HepG2 (cell line): ENCODE results near the gene PPM1H. TPM values are rescaled to one million over a fixed set of nuclear protein-coding genes. Genes with fewer than 3 reads are reported as not detected.
A peak's percentile ranks its signal among the peaks of the same experiment; 100 is the strongest.

ENCODE experiments used
- ATAC-seq: fragments of 200-7000 bp; cut with Tn5 transposase; 3 replicates; pipeline ENCODE4 v1.9.1; 2020; ENCODE audit warnings: mild to moderate bottlenecking, moderate library complexity
- BruUV-seq: library from RNA; stranded (reverse); fragments of 400-500 nt; replicated peaks from 2 replicates; lab custom pipeline; 2021; lab: Mats Ljungman, UMichigan
- CTCF ChIA-PET: fragments of 300-600 bp; formaldehyde crosslinking; extraction: SDS; loops from one replicate; lab custom pipeline; 2021; ENCODE audit warnings: low total read pairs, inconsistent platforms, low intra/inter-chr PET ratio; lab: Yijun Ruan, JAX
- POLR2A ChIA-PET: fragments of 350-600 bp; sonication (Branson Sonifier 250); formaldehyde crosslinking; loops from one replicate; lab custom pipeline; 2020; ENCODE audit warnings: antibody characterized with exemption, inconsistent platforms; lab: Yijun Ruan, JAX
- DNase-seq: peaks from one replicate; pipeline ENCODE4 v3.0.0-alpha.2; 2015; ENCODE audit warnings: low spot score
- FAIRE-seq: peaks from 3 replicates; lab custom pipeline; 2011; peaks lifted over from hg19 to GRCh38; lab: Jason Lieb, UNC
- H2AFZ ChIP-seq: one replicate; pipeline ENCODE4 v1.6.1; 2011; ENCODE audit warnings: low read length, inconsistent platforms
- H3K27ac ChIP-seq: fragments of 300-600 bp; 3 replicates; pipeline ENCODE4 v1.8.0; 2011; ENCODE audit warnings: mixed run types, mild to moderate bottlenecking, mixed read lengths, low read length, inconsistent platforms; ENCODE audit not compliant: insufficient read depth; ENCODE audit errors: extremely low read length
- H3K27me3 ChIP-seq, 2 experiments: fragments of 200-600 bp in 1 of 2; 2 replicates in 1 of 2; 3 replicates in 1 of 2; pipeline versions ENCODE4 v1.6.0 to v1.8.0; 2011; ENCODE audit warnings: low read length in 2 of 2, mild to moderate bottlenecking in 2 of 2, moderate library complexity in 2 of 2, inconsistent platforms in 1 of 2; ENCODE audit not compliant: insufficient read depth in 2 of 2, control insufficient read depth in 1 of 2
- H3K36me3 ChIP-seq, 2 experiments: fragments of 200-600 bp in 1 of 2; replicated peaks in 1 of 2; 2 replicates in 1 of 2; 3 replicates in 1 of 2; pipeline versions ENCODE4 v1.5.1 to v1.8.0; 2011; ENCODE audit warnings: low read length in 2 of 2, inconsistent platforms in 1 of 2; ENCODE audit not compliant: insufficient read depth in 2 of 2, control insufficient read depth in 1 of 2
- H3K4me1 ChIP-seq: 2 replicates; pipeline ENCODE4 v1.5.1; 2012; ENCODE audit warnings: low read length, inconsistent platforms; ENCODE audit not compliant: insufficient read depth
- H3K4me2 ChIP-seq: 2 replicates; pipeline ENCODE4 v1.6.0; 2011; ENCODE audit warnings: low read depth, low read length, inconsistent platforms
- H3K4me3 ChIP-seq, 3 experiments: fragments of 200-600 bp in 1 of 3; sonication (generic), shearing (Covaris generic) in 1 of 3; replicated peaks in 1 of 3; 2 replicates each; pipeline ENCODE4 v1.5.1; 2011 to 2016; ENCODE audit warnings: low read length in 3 of 3, inconsistent platforms in 2 of 3, low read depth in 2 of 3, mild to moderate bottlenecking in 2 of 3, control low read depth in 1 of 3, mixed read lengths in 1 of 3; ENCODE audit not compliant: insufficient read depth in 1 of 3
- H3K79me2 ChIP-seq: one replicate; pipeline ENCODE4 v1.6.1; 2011; ENCODE audit warnings: low read length, inconsistent platforms; ENCODE audit not compliant: insufficient read depth
- H3K9ac ChIP-seq: 2 replicates; pipeline ENCODE4 v1.6.0; 2011; ENCODE audit warnings: mild to moderate bottlenecking, low read depth, low read length, inconsistent platforms; ENCODE audit not compliant: insufficient read depth
- H3K9me3 ChIP-seq: 2 replicates; pipeline ENCODE4 v1.5.1; 2012; ENCODE audit warnings: mild to moderate bottlenecking, low read length
- H4K20me1 ChIP-seq: 2 replicates; pipeline ENCODE4 v1.6.0; 2011; ENCODE audit warnings: inconsistent platforms, mild to moderate bottlenecking, low read length, moderate library complexity; ENCODE audit not compliant: insufficient read depth
- ARNT2 ChIP-seq: sonication (generic); formaldehyde crosslinking; IDR thresholded peaks from 2 replicates; pipeline ENCODE4 v1.8.0; 2022; ENCODE audit warnings: mild to moderate bottlenecking, low read depth, missing genetic modification reagents, moderate library complexity
- BCL6 ChIP-seq: IDR thresholded peaks from 2 replicates; pipeline ENCODE4 v1.6.1; 2016; ENCODE audit warnings: missing genetic modification reagents, missing compliant biosample characterization
- CENPT ChIP-seq: sonication (generic); formaldehyde crosslinking; IDR thresholded peaks from 2 replicates; pipeline ENCODE4 v1.8.0; 2022; ENCODE audit warnings: low read depth, mild to moderate bottlenecking, moderate library complexity, missing genetic modification reagents
- HDAC1 ChIP-seq: sonication (generic); formaldehyde crosslinking; IDR thresholded peaks from 2 replicates; pipeline ENCODE4 v1.5.1; 2020; ENCODE audit warnings: mild to moderate bottlenecking, missing genetic modification reagents
- RBM39 ChIP-seq: fragments of 200-400 bp; formaldehyde crosslinking; IDR thresholded peaks from one replicate; pipeline ENCODE4 v1.6.1; 2018; ENCODE audit warnings: antibody characterized with exemption, mild to moderate bottlenecking, low read depth, low read length; ENCODE audit not compliant: poor library complexity, severe bottlenecking
- SPEN ChIP-seq: sonication (generic); formaldehyde crosslinking; IDR thresholded peaks from 2 replicates; pipeline ENCODE4 v1.5.1; 2020; ENCODE audit warnings: low read depth, mild to moderate bottlenecking, missing genetic modification reagents
- THAP11 ChIP-seq: IDR thresholded peaks from 2 replicates; pipeline ENCODE4 v1.6.1; 2016; ENCODE audit warnings: missing biosample characterization, missing genetic modification reagents
- XBP1 ChIP-seq: sonication (generic); formaldehyde crosslinking; IDR thresholded peaks from 2 replicates; pipeline ENCODE4 v1.5.0; 2020; ENCODE audit warnings: missing genetic modification reagents
- ZFP82 ChIP-seq: sonication (generic); formaldehyde crosslinking; IDR thresholded peaks from 2 replicates; pipeline ENCODE4 v1.5.1; 2020; ENCODE audit warnings: mild to moderate bottlenecking, missing genetic modification reagents, borderline replicate concordance
- WGBS: methylation state at CpG from one replicate; pipeline ENCODE4 v1.1.6; 2017; ENCODE audit warnings: low lambda C conversion rate; 5-methylcytosine and 5-hydroxymethylcytosine counted together
- in situ Hi-C: cut with HindIII; loops from 2 replicates; pipeline ENCODE4 v1.10.0; 2017; ENCODE audit warnings: low pct_unique_long_range_greater_than_20kb; ENCODE audit not compliant: extremely low pct_ligation_motif_present
- intact Hi-C: fragments of 100-400 bp; cut with micrococcal nuclease; formaldehyde crosslinking; loops from one replicate; pipeline ENCODE4 v1.10.0; 2022; ENCODE audit not compliant: unreplicated experiment
- polyA plus RNA-seq, 8 experiments: library from polyadenylated mRNA; depleted of rRNA in 3 of 8; stranded (reverse) in 7 of 8; unstranded in 1 of 8; fragments of >200 nt; fragmentation: Illumina TruSeq in 4 of 8; extraction: Trizol in 4 of 8; gene quantifications; 2 replicates each; pipeline versions ENCODE4 v1.2.1 to v1.2.3, GENCODE V29; 2011 to 2016; ENCODE audit warnings: low read depth in 4 of 8, missing spikeins in 1 of 8, mixed read lengths in 1 of 8; ENCODE audit not compliant: insufficient read depth in 1 of 8
- total RNA-seq, 5 experiments: library from RNA; depleted of rRNA; stranded (reverse); fragments of >200 nt; fragmentation: Illumina TruSeq; extraction: Trizol; gene quantifications; 2 replicates each; pipeline ENCODE4 v1.2.3, GENCODE V29; 2016; ENCODE audit warnings: low read depth in 1 of 5
- TF ChIP-seq, protein P1 (sequence below), 2 experiments: sonication (generic) in 1 of 2; formaldehyde crosslinking in 1 of 2; IDR thresholded peaks; 2 replicates each; pipeline versions ENCODE4 v1.4.0 to v1.6.1; 2018 to 2020; ENCODE audit warnings: missing genetic modification reagents in 2 of 2, borderline replicate concordance in 1 of 2, low read depth in 1 of 2, mild to moderate bottlenecking in 1 of 2, missing biosample characterization in 1 of 2

Gene PPM1H
- total and polyA plus RNA-seq, 2 of the 13 experiments (the other 11 are each of a cell fraction or from before 2014, with no cell fraction given): 29.1 to 38.1 TPM

DNA sequence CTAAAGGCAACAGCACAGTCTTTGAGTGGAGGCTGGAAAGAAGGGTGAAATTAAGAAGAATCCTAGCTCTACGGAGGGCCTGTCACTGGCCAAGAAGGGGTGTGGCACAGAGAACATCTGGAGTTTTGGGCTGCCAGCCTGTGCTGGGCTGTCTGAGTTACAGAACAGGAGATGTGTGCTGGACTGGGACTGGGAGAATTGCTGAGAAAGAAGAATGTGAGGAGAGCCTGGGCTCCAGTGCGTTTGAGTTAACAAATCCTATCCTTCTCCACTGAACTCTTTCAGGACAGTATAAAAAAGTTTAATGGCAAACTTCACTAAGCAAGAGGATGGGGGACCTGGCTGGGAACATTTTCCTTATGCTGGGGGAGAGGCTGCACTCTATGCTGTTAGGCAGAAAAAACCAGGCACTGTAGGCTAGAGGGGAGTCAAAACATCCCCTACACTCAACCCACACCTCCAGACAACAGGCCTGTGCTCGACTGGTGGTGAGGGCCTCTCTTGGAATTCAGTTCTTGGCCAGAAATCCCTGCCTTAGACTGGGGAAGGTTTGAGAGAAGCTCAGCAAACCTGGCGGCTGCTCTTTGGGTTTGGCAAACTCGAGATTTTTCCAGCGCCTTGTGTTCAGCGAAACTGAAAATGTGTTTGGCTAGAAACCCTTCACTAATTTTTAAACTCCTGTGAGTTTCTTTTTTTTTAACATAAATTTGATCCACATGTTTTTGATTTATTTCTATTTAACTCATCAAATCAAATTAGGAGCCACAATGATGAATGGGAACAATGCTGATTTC, 251.0 kb downstream of the PPM1H start:
- ChIA-PET POLR2A (no interaction called here), CTCF (no interaction called here)
- Histone ChIP-seq H3K9ac (no peak overlapping the region), H4K20me1 (no peaks in the 10 kb centered on the region), H3K27me3 (no peaks in the 10 kb centered on the region), H3K9me3 (no peaks in the 10 kb centered on the region), H3K4me1 (no peaks in the 10 kb centered on the region), H3K36me3 (peaks cover 9 to 60% of the 10 kb centered on the region in 2 experiments), H2AFZ (no peak overlapping the region), H3K4me2 (no peak overlapping the region), H3K79me2 (no peaks in the 10 kb centered on the region), H3K4me3 (no peak overlapping the region), H3K27ac (no peak overlapping the region)
- intact Hi-C loops (no loop called here), in situ Hi-C loops (no loop called here)
- ATAC-seq (peak; percentile 28; the same call in 1 of the 3 replicates), FAIRE-seq (no peak), DNase-seq (no peak)
- BruUV-seq: no TSS peak
- WGBS: 89% methylated on average over 7 of the region's 7 CpGs
- TF ChIP-seq BCL6 (CRISPR knock-in tag) (no peak), RBM39 (no peak), ARNT2 (CRISPR knock-in tag) (no peak), THAP11 (no peak), ZFP82 (CRISPR knock-in tag) (no peak), SPEN (CRISPR knock-in tag) (no peak), XBP1 (CRISPR knock-in tag) (no peak), HDAC1 (CRISPR knock-in tag) (no peak), CENPT (no peak)
- TF ChIP-seq, protein P1, sequence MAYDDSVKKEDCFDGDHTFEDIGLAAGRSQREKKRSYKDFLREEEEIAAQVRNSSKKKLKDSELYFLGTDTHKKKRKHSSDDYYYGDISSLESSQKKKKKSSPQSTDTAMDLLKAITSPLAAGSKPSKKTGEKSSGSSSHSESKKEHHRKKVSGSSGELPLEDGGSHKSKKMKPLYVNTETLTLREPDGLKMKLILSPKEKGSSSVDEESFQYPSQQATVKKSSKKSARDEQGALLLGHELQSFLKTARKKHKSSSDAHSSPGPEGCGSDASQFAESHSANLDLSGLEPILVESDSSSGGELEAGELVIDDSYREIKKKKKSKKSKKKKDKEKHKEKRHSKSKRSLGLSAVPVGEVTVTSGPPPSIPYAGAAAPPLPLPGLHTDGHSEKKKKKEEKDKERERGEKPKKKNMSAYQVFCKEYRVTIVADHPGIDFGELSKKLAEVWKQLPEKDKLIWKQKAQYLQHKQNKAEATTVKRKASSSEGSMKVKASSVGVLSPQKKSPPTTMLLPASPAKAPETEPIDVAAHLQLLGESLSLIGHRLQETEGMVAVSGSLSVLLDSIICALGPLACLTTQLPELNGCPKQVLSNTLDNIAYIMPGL (CRISPR knock-in tag; IDR thresholded peaks at IDR 0.05; ENCODE audit: borderline replicate concordance in 1 of 2, low read depth in 1 of 2): no peak
